CD4-positive, CD25-positive, alpha-beta regulatory T cell (primary cell): ENCODE measurements around the gene EYA2. TPM values are rescaled to one million over a fixed set of nuclear protein-coding genes. Genes with fewer than 3 reads are reported as not detected.

Source experiments
- ATAC-seq, 2 donors: fragments of 150-1000 bp; cut with Tn5 transposase; one replicate each; pipeline ENCODE4 v1.10.0; 2021; ENCODE audit warnings: low read depth in 2 of 2, moderate number of reproducible peaks in 2 of 2, moderate library complexity in 1 of 2
- DNase-seq, 3 donors: peaks; one replicate each; pipeline versions ENCODE4 v3.0.0 to v3.0.0-alpha.2; 2012 to 2022; ENCODE audit warnings: mixed read lengths in 1 of 3
- H3K27ac ChIP-seq: one replicate; pipeline ENCODE4 v1.7.0; 2013; ENCODE audit warnings: mild to moderate bottlenecking, low read length; ENCODE audit not compliant: insufficient read depth, poor library complexity, severe bottlenecking
- H3K27me3 ChIP-seq: one replicate; pipeline ENCODE4 v1.7.0; 2013; ENCODE audit warnings: low read length; ENCODE audit not compliant: control insufficient read depth, insufficient read depth
- H3K36me3 ChIP-seq: one replicate; pipeline ENCODE4 v1.7.0; 2013; ENCODE audit warnings: mild to moderate bottlenecking, low read length, moderate library complexity; ENCODE audit not compliant: control insufficient read depth, insufficient read depth
- H3K4me1 ChIP-seq: 2 replicates; pipeline ENCODE4 v1.7.0; 2013; ENCODE audit warnings: mild to moderate bottlenecking, low read length; ENCODE audit not compliant: insufficient read depth, control insufficient read depth, poor library complexity, severe bottlenecking
- H3K4me3 ChIP-seq: one replicate; pipeline ENCODE4 v1.7.0; 2013; ENCODE audit warnings: low read depth, mild to moderate bottlenecking, low read length, moderate library complexity
- H3K9me3 ChIP-seq, 2 experiments: 1 replicate in 1 of 2; 2 replicates in 1 of 2; pipeline ENCODE4 v1.7.0; 2013; ENCODE audit warnings: low read length in 2 of 2, mild to moderate bottlenecking in 1 of 2, moderate library complexity in 1 of 2; ENCODE audit not compliant: control insufficient read depth in 2 of 2
- H3K27ac Mint-ChIP-seq, 3 donors: one replicate each; pipeline ENCODE4 v1.8.0; 2020 to 2022; ENCODE audit warnings: mild to moderate bottlenecking in 3 of 3, mixed read lengths in 3 of 3, moderate library complexity in 2 of 3
- H3K27me3 Mint-ChIP-seq: one replicate; pipeline ENCODE4 v1.8.0; 2022; ENCODE audit warnings: mild to moderate bottlenecking, mixed read lengths
- H3K36me3 Mint-ChIP-seq: one replicate; pipeline ENCODE4 v1.8.0; 2020; ENCODE audit warnings: mixed read lengths
- H3K4me1 Mint-ChIP-seq, 4 donors: one replicate each; pipeline ENCODE4 v1.8.0; 2020 to 2022; ENCODE audit warnings: mixed read lengths in 4 of 4, mild to moderate bottlenecking in 1 of 4
- H3K4me3 Mint-ChIP-seq, 4 donors: one replicate each; pipeline ENCODE4 v1.8.0; 2020 to 2022; ENCODE audit warnings: mild to moderate bottlenecking in 4 of 4, mixed read lengths in 4 of 4, moderate library complexity in 3 of 4
- H3K9me3 Mint-ChIP-seq, 7 donors: one replicate each; pipeline ENCODE4 v1.8.0; 2020 to 2022; ENCODE audit warnings: mixed read lengths in 7 of 7, mild to moderate bottlenecking in 3 of 7, moderate library complexity in 2 of 7
- polyA plus RNA-seq, 4 donors: library from polyadenylated mRNA; unstranded; fragments of 300-500 nt; fragmentation: Illumina TruSeq; gene quantifications; one replicate each; pipeline ENCODE4 v1.2.3, GENCODE V29; 2021
- total RNA-seq: library from RNA; stranded (reverse); gene quantifications from one replicate; pipeline ENCODE4 v1.2.3, GENCODE V29; 2022

EYA2 gene
- total and polyA plus RNA-seq, 5 donors from 2014 or later, result not detected

DNA sequence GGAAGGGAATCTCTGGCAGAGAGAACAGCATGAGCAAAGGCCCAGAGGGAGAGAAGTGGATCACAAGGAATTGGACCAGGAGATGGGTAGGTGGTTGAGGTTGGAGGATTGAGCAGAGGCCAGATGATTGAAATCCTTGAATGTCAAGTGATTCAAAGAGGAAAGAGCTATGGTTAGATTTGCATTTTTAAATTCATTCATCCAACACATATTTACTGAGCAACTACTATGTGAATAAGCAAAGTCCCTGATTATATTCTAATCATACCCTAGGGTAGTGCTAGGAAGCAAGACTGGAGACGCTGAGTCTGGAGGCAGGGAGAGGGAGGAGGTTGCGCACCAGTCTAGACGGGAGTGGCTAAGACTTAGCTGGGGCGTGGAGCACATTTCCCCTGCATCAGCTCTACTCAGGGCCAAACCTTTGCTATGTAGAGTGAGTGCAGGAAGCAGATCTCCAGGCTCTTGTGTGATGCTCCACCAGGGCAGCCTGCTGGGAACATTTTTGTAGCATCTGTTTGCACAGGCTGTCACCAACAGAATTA lies 40.2 kb downstream of the EYA2 start:
- H3K27ac Mint-ChIP-seq, result no peak overlapping the region
- H3K4me3 ChIP-seq, result no peak overlapping the region
- no peaks in the 10 kb centered on the region for H3K9me3 ChIP-seq
- H3K36me3 Mint-ChIP-seq, result no peaks in the 10 kb centered on the region
- H3K9me3 Mint-ChIP-seq, result peaks cover 0 to 2% (median 0%) of the 10 kb centered on the region in 7 donors
- no peaks in the 10 kb centered on the region for H3K27me3 ChIP-seq
- no peaks in the 10 kb centered on the region for H3K36me3 ChIP-seq
- peaks cover 14% of the 10 kb centered on the region for H3K27me3 Mint-ChIP-seq
- DNase-seq, result no peak
- no peak for ATAC-seq
- H3K4me1 Mint-ChIP-seq, result no peaks in the 10 kb centered on the region
- H3K4me1 ChIP-seq, result no peaks in the 10 kb centered on the region
- H3K27ac ChIP-seq, result no peak overlapping the region
- H3K4me3 Mint-ChIP-seq, result no peak overlapping the region

DNA sequence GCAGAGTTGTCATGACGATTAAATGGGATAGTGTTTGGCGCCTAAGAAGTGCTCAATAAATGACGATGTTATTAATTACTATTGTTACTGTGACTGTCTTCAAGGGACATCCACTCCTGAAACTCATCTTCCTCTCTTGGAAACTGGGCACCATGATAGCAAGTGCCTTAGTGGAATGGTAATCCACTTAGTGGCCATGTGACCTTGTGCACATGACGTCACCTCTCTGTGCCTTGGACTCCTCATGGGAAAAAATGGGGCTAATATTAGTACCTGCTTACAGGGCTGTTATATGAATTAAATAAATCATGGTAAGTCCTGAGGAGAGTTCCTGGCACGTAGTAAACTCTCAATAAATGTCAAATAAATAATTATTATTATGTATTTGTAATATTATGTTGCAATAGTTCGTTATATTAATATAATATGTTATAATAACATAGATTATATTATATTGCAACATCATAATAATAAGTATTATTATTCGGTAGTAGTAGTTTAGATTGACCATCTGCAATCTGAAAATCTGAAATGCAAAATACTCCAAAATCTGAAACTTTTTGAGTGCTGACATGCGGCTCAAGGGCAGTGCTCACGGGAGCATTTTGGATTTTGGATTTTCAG lies 40.9 kb downstream of the EYA2 start:
- peaks cover 11% of the 10 kb centered on the region for H3K27me3 Mint-ChIP-seq

GRCh38 chr20:46936415-46937156 lies 41.9 kb downstream of the EYA2 start:
- Histone ChIP-seq H3K36me3 (no peaks in the 10 kb centered on the region), H3K9me3 (no peaks in the 10 kb centered on the region), H3K4me1 (no peaks in the 10 kb centered on the region), H3K27ac (no peak overlapping the region), H3K27me3 (no peaks in the 10 kb centered on the region), H3K4me3 (no peak overlapping the region)
- no peaks in the 10 kb centered on the region for H3K36me3 Mint-ChIP-seq
- no peaks in the 10 kb centered on the region for H3K4me1 Mint-ChIP-seq
- ATAC-seq (no peak), DNase-seq (no peak)
- no peak overlapping the region for H3K4me3 Mint-ChIP-seq
- H3K27ac Mint-ChIP-seq, result no peak overlapping the region
- peaks cover 0 to 2% (median 0%) of the 10 kb centered on the region in 7 donors for H3K9me3 Mint-ChIP-seq
- peaks cover 7% of the 10 kb centered on the region for H3K27me3 Mint-ChIP-seq

More for the DNA sequence above, 40.9 kb downstream of the EYA2 start:
- Mint-ChIP-seq H3K9me3 (peaks cover 0 to 2% (median 0%) of the 10 kb centered on the region in 7 donors), H3K36me3 (no peaks in the 10 kb centered on the region), H3K4me3 (no peak overlapping the region), H3K27ac (no peak overlapping the region), H3K4me1 (no peaks in the 10 kb centered on the region)
- H3K4me3 ChIP-seq, result no peak overlapping the region
- no peaks in the 10 kb centered on the region for H3K9me3 ChIP-seq
- no peak overlapping the region for H3K27ac ChIP-seq
- H3K4me1 ChIP-seq, result no peaks in the 10 kb centered on the region
- DNase-seq (no peak), ATAC-seq (no peak)
- no peaks in the 10 kb centered on the region for H3K27me3 ChIP-seq
- no peaks in the 10 kb centered on the region for H3K36me3 ChIP-seq

GRCh38 chr20:46937157-46937523 lies 42.5 kb downstream of the EYA2 start:
- H3K4me3 Mint-ChIP-seq, result no peak overlapping the region
- no peaks in the 10 kb centered on the region for H3K9me3 ChIP-seq
- H3K27me3 Mint-ChIP-seq, result peaks cover 7% of the 10 kb centered on the region
- H3K27ac Mint-ChIP-seq, result no peak overlapping the region
- no peak for DNase-seq
- H3K4me1 Mint-ChIP-seq, result no peaks in the 10 kb centered on the region
- ATAC-seq, result no peak
- no peaks in the 10 kb centered on the region for H3K4me1 ChIP-seq
- H3K36me3 Mint-ChIP-seq, result no peaks in the 10 kb centered on the region
- H3K4me3 ChIP-seq, result no peak overlapping the region
- no peaks in the 10 kb centered on the region for H3K36me3 ChIP-seq
- no peak overlapping the region for H3K27ac ChIP-seq
- peaks cover 0 to 2% (median 0%) of the 10 kb centered on the region in 7 donors for H3K9me3 Mint-ChIP-seq
- H3K27me3 ChIP-seq, result no peaks in the 10 kb centered on the region

DNA sequence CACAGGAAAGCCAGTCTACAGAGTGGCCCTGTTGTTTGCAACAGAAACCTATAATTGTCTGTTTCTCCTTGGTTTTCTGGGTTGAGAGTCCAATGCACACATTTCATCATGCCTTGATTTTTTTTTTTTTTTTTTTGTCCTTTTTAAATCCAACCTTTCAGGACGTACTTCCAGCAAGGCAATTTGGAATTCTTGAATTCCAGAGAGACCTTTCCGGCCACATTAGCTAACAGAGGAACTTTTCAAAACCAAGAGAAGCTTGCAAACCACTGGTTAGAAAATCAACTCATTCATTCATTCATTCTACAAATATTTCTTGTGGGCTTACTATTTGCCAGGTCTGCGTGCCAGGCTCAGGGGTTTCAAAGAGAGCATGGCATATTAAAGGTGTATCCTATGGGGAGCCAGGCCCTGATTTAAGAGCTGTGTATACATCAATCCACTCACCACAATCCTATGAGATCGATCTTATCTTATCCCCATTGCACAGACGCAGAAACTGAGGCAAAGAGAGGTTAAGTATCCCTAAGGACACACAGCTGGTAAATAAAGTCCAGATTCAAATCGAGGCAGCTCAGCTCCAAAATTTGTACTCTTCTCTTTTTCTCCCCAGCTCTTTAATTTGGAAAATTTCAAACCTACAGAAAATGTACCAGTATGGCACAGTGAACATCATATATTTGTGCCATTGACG lies 43.0 kb downstream of the EYA2 start:
- Mint-ChIP-seq H3K9me3 (peaks cover 0 to 2% (median 0%) of the 10 kb centered on the region in 7 donors), H3K27ac (no peak overlapping the region), H3K36me3 (no peaks in the 10 kb centered on the region), H3K4me1 (no peaks in the 10 kb centered on the region), H3K27me3 (peaks cover 7% of the 10 kb centered on the region), H3K4me3 (no peak overlapping the region)
- Histone ChIP-seq H3K27ac (no peak overlapping the region), H3K4me1 (no peaks in the 10 kb centered on the region), H3K4me3 (no peak overlapping the region), H3K9me3 (no peaks in the 10 kb centered on the region), H3K27me3 (no peaks in the 10 kb centered on the region), H3K36me3 (no peaks in the 10 kb centered on the region)
- DNase-seq (no peak), ATAC-seq (no peak)

DNA sequence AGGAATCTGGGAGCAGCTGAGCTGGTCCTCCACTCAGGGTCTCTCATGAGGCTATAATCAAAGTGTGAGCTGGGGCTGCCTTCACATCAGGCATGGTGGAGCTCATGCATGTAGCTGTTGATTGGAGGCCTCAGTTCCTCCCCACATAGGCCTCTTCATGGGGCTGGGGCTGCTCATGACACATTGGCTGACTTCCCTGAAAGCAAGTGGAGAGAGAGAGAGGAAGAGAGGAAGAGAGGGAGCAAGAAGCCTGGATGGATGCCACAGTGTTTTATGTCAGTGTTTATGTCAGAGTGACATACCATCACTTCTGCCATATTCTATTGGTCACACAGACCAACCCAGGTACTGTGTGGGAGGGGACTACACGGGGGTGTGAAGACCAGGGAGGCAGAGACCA lies 43.8 kb downstream of the EYA2 start:
- H3K36me3 ChIP-seq, result no peaks in the 10 kb centered on the region
- ATAC-seq, result no peak
- no peak overlapping the region for H3K27ac Mint-ChIP-seq
- H3K4me3 ChIP-seq, result no peak overlapping the region
- H3K4me3 Mint-ChIP-seq, result no peak overlapping the region
- no peaks in the 10 kb centered on the region for H3K36me3 Mint-ChIP-seq
- H3K4me1 Mint-ChIP-seq, result no peaks in the 10 kb centered on the region
- peaks cover 7% of the 10 kb centered on the region for H3K27me3 Mint-ChIP-seq
- H3K4me1 ChIP-seq, result no peaks in the 10 kb centered on the region
- H3K27ac ChIP-seq, result no peak overlapping the region
- peaks cover 0 to 2% (median 0%) of the 10 kb centered on the region in 7 donors for H3K9me3 Mint-ChIP-seq
- H3K9me3 ChIP-seq, result no peaks in the 10 kb centered on the region
- no peaks in the 10 kb centered on the region for H3K27me3 ChIP-seq
- no peak for DNase-seq

DNA sequence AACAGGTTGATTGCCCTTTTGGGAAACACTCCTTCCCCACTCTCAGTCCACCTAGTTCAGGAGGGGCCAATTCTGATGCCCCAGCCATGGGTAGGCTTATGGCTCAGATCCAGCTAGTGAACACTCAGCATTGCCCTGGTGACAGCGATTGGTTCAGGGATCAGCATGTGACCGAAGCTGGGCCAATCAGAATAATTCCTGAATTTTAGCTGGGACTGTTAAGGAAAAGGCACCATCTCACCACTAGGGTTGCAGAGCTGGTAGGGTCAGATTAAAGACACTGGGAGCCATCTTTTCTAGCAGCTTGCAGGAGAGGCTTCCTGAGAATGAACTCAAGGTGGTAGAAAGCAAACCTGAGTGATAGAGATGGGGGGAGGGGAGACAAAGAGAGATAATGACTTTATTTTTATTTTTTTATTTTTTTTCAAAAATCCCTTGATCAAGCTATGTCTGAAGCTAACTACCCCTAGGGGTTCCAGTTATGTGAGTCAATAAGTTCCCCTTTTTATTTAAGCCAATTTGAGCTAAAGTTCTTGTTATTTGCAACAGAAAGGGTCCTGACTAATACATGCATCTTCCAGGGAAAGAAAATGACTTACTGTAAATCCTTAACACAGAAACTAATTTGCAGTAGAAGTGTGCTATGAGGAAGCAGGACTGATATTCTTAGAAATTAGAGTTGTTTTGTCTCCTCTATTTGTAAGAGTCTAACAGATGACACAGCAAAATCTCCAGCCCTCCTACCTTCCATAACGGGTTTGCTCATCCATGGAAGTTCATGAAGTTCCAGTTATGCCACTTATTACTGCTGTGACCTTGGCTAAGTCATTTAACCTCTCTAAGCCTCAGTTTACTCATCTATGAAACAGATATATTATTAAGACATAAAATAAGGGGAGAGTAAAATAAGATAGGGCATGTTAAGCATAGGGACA lies 44.7 kb downstream of the EYA2 start:
- peak in 1 of 3 donors; percentile 28 for DNase-seq
- ATAC-seq, result no peak
- Mint-ChIP-seq H3K36me3 (no peaks in the 10 kb centered on the region), H3K4me1 (no peaks in the 10 kb centered on the region), H3K27ac (no peak overlapping the region), H3K4me3 (no peak overlapping the region), H3K27me3 (peaks cover 10% of the 10 kb centered on the region), H3K9me3 (peaks cover 0 to 2% (median 0%) of the 10 kb centered on the region in 7 donors)
- H3K36me3 ChIP-seq, result no peaks in the 10 kb centered on the region
- H3K4me1 ChIP-seq, result no peaks in the 10 kb centered on the region
- no peaks in the 10 kb centered on the region for H3K9me3 ChIP-seq
- no peak overlapping the region for H3K4me3 ChIP-seq
- no peak overlapping the region for H3K27ac ChIP-seq
- no peaks in the 10 kb centered on the region for H3K27me3 ChIP-seq
